NCI-H748 treated with DMSO at 0.1 percent for 48 hours (cell line): Measurements from ENCODE around the gene SUCLG1.

Experiments
- DNase-seq: peaks from one replicate; lab custom pipeline; 2025; lab: John Stamatoyannopoulos, UW

The SUCLG1 gene

DNA sequence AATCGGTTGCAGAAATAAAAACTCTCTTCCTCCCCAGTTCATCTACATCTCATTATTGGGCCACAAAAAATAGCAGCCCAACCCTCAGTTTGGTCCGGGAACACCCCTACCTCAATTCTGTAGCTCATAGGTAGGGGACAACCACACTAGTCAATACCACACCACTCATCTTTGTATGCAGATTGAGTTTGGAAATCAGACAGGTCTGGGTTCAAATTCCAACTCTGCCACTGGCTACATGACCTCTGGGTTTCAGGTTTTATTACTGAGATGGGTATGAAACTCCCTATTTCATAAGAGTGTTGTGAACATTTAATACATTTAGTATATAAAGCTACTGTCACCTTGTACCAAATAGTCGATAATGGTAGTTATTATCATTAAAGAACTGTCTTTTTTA, 2.2 kb upstream of the SUCLG1 start:
- no peak for DNase-seq

DNA sequence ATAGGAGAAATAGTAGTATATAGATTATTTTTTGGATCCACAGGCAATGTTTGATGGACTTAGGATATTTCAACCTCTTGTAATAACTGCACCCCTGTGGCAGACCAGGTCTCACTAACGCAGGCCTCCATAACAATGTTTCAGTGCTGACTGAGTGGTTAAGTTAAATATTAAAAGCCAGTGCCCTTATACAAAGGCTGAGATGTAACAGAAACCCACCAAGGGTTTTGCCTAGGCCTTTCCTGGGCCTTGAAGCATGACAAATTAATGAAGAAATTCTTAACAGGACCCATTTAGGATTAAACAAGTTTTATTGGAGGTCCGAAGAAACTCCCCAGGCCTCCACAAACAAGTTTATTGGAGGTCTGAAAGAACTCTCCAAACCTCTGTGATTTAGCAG, 1.6 kb upstream of the SUCLG1 start:
- no peak for DNase-seq

DNA sequence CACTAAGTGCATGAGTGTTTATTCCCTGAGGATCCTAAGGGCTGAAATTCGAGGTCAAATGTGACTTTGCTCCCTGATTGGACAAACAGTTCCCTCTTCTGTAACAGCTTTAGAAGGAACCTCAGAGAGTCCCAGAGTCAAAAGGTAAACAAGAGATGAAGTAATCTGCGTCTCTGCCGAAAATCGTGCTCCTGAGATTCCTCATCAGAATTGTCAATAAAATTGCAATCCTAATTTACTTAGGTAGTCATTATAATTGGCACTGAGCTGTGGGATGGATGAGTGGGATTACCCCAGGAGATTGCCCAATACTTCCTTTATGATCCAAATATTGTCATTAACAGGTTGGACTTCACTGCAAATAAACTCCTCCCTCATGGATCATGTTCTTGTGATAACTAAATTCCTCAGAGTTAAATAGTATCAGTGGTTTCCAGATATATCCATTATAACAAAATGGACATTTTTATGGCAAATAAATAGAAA, 907 bp upstream of the SUCLG1 start:
- DNase-seq: no peak

DNA sequence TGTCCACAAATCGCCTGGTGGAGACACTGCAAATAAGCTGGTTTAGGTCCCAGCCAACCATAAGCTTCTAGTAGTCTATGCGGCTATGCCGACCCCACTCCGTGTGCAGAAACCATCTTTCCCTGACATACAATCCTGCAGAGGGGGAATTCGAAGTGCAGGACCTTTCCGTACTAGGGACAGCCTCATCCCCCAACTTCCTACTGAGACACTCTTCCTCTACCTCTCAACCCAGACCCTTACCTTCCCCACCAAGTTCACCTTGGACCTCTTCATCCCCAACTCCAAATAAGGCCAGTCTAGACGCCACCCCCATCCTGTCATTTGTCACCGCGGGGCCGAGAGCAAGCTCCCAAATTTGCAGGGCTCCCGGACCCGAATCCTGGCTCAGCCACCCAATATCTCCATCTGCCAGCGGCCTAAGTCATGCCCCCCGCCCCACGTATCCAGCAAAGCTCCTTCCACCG, 496 bp downstream of the SUCLG1 start:
- DNase-seq: no peak

DNA sequence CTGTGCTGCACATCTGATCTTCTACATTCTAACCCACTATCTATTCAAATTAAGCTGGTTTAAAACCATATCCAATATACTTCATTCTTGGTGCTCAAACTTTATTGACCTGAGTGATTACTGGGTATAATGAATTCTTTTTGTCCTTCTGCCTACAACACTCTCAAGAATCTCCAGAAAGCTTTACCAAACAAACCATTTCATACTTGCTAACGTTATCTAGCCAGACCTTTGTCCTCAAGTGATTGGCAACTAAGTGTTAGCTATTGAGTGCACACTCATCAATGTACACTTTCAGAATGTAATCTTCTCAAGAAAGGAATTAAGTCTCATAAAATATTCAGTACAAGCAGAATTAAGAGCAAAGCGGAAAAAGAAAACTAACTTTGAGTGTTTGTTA, 1.4 kb downstream of the SUCLG1 start:
- DNase-seq: no peak

DNA sequence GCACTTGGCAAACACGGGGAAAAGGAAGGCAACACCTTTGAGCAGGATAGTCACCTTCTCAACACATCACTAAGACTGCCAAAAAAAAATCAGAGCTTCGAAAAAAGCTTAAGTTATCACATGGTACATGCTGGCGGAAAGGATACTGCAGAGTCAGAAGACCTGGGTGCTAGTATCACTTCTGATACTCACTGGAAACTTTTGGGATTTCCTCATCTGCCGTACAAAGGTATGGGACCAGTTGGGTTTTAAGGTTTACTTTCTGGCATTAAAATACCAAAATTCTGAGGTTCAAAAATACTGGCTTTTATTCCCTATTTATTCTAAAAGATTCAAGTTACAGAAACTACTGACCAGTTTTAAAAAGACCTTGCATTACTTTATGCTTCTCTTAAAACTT, 2.9 kb downstream of the SUCLG1 start:
- no peak for DNase-seq

DNA sequence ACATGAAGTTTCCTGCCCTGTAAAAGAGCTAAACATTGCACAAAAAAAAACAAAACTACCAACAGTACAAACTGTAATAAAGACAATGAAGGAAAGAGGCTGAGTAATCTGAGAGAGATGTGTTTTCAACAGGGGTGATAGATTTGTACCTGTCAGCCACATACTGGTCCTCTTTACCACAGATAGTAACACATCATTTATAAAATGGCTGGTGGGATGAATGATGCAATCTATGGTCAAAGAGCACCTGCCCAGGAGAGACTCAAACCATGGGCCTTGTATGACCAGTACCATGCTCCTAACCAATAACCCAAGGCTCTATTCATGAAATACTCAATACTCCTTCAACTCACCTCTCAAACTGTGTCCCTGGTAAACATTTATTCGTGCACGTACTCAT, 4.5 kb downstream of the SUCLG1 start:
- no peak for DNase-seq

DNA sequence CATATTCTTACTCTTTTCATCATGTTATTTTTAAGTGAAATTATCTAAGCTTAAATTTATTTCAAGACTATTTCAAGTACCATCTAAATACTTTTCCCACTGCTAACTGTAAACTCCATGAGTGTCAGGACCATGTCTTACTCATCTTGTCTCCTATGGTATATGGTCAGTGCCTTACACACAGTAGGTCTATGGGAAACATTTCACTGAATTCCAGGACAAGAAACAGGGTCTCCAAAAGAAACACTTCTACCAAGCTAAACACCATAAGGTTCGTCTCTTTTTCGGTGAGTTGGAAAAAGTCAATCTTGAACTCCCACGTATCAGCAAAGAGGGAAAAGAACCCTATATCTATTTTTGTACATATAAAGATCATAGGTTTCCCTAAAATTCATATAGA, 6.5 kb downstream of the SUCLG1 start:
- DNase-seq: no peak

DNA sequence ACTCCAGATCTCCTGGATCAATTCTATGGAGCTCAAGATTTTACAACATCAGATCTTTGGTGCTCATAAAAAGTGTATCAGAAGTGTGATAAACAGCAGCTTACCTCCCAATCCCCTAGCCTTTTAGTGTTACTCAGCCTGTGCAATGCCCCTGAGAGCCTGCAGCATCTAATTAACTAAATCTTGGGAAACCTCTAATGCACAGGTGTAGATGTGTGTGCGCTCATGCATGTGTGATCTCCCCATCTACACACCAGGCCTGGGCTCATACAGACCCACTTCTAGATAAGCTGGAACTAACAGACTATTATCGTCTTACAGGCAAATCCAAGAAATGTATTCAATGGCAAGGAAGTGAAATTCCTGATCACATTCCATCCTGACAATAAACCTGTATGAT, 7.5 kb downstream of the SUCLG1 start:
- DNase-seq: no peak

DNA sequence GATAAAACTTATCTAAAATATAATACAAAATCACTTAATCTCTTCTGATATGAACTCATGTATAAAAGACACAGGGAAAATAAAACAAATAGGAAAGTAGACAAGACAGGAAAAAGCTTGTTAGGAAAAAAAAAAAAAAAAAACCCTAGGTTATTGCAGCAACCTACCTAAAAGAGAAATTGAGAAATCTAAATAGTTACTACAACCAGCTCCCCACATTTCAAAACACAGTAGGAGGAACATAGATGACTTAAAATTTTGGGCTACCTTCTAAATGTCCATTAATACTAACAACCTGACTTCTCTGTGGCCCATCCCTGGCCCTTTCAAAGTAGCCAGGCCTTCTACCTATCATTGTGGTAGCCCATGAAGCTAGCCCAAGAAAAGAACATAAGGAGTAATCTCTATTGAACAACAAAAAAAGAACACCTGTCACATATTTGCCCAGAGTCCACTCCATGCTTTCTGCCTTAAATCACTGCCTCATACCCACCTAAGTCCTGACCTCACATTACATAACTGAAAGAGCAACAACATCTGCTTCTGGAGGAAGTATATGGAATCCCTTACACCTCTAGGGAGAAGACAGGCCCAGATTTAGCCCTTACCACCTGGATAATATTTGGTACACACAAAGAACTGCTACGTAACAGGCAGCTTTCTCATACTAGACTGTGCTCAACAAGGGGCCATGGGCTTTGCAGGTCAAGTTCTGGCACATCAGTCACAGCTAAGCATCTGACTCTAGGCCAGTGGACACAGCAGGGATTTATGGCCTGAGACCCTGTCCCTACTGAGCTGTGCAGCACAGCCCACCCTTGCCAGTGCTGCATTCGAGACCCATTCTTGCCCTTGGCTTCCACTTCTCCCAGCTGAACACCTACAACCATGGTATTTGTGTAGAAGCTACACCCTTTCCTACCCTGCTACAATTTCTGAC, 8.5 kb downstream of the SUCLG1 start:
- DNase-seq: no peak

DNA sequence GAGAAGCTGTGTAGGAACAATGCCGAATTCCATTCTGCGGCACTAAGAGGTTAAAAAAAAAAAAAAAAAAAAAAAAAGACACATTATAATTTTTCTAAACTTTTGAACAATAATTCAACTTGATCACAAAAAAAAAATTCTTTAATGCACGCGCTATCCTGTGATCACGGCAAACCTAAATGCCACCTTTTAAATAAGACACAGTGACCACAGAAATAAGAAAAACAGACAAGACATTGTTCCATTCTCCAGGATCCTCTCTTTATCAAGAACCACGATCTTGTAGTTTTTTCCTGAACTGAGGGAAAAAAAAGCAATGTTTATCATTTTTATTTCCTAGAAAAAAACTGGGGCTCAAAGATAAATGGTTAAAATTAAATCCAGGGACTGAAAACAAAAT, 9.4 kb downstream of the SUCLG1 start:
- DNase-seq: no peak

DNA sequence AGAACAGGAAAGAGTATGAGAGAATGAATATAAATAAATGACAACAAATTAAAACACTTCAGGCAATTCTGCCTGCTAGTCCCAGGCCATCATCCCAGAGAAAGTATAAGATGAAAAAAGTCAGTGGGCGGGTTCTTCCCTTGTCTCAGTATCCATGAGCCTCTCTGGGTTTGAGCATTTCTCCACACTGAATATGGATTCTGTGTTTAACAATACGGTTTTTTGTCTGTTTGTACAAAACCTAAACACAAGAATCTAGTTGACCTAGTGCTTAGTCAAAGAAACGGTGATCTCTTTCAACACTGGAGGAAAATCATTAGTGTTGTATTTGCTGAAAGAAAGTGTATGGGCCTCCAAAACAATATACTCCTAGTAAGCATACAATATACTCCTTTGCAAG, 10.0 kb downstream of the SUCLG1 start:
- DNase-seq: no peak

DNA sequence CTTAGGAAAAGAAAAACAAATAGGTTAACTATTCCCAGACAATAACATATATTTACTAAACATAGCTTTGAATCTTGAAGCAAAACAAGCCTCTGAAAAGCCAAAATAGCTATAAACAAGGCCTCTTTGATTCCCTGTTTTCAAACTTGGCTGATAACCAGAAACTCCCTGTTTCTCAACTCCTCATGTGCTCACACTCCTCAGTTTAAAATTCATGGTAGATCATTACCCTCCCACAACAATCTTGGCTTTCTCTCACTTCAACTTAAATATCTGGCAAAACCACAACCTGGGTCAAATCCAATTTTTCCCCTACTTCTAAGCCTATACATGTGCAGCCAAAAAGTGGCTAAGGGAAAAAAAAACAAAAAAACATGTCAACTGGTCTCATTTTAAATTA, 15.6 kb downstream of the SUCLG1 start:
- no peak for DNase-seq

DNA sequence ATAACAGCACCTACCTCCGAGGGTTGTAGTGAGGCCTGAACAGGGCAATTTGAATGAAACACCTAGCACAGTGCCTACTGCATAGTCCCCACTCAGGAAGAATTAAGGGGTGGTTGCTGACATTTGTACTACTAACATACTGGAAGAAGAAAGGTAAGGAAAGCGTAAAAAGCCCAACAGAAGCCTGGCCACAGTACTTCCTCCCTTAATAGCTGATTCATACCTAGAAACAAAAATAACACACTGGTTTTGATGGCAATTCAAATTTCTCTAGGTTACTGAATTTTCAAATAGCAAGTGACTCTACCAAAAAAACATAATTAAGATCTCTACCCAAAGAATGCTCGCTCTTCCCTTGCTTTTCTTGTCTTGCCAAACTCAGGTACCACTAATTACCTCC, 16.2 kb downstream of the SUCLG1 start:
- DNase-seq: no peak

DNA sequence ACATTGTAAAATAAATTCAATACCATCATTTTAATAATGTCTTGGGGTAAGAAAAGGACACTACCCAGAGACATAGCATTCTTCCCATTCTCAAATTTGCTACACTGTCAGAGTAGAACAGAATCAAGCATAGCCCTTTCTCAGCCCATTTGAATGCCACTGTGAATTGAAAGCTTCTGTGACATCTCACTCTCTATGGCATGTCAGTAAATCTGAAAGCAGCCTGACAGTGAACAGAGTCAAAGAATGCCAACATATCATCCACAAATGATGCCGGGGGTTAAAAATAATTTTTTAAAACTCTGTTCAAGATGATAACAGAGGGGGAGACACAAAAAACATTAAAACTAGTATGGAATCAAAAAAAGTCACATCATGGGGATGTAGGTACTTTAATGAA, 17.6 kb downstream of the SUCLG1 start:
- DNase-seq: no peak

DNA sequence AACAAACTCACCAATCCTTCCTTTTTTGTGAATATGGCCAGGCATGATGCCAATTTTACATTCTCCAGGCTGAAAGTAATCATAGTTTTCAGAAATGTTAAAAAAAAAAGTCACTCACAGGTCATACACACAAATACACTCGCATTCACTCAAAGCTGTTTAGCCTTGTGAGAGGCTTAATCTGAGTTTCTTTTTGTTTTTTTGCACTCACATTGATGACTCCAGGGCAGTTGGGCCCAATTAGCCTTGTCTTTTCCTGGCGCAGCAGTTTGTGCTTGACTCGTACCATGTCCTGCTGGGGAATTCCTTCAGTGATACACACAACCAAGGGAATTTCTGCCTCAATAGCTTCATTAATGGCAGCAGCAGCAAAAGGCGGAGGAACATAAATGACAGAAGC, 18.0 kb downstream of the SUCLG1 start:
- no peak for DNase-seq

DNA sequence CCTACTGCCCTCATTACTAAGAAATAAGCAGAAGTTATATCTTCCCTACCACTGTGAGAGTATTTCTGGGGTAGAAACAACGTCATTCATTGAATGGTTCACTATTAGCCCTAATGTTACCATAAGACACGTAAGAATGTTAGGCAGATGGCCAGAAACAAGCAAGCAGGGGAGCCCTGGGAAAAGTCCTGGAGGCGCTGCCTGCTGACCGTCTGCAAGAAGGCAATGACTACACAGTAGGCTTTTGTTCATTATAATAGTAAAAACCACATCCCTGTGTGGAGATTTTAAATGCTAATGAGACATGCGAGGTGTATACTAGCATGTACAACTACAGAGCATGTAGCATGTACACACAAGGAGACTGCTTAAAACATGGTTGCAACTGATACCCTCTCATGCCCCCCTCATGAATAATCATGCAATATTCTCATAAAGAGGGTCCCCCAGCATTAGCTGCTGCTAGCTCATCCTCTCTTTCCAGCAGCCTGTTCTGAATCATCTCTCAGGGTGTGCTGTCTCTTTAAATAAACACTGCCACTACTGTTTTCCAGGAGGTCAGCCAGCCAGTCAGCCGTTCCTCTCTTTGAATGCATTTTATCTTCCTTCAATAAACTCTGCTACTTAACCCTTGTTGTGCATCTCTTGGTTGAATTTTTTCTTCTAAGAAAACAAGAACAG, 23.6 kb downstream of the SUCLG1 start:
- DNase-seq: no peak

DNA sequence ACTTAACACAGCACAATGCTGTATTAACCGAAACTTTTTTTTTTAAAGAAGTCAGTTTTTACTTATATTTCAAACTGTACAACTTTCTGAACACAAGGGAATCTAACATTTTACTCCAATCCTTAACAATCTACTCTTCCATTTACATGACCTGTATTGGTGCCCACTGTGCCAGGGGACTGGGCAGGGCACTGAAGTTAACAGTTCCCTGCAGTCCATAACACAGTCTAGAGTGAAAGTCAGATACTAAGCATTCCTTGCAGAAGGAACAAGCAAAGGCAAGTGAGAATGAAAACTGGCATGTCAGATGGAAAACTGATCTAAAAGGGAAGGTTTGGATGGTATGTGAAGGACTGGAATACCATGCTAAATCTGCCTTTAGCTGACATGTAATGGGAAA, 29.8 kb downstream of the SUCLG1 start:
- no peak for DNase-seq

DNA sequence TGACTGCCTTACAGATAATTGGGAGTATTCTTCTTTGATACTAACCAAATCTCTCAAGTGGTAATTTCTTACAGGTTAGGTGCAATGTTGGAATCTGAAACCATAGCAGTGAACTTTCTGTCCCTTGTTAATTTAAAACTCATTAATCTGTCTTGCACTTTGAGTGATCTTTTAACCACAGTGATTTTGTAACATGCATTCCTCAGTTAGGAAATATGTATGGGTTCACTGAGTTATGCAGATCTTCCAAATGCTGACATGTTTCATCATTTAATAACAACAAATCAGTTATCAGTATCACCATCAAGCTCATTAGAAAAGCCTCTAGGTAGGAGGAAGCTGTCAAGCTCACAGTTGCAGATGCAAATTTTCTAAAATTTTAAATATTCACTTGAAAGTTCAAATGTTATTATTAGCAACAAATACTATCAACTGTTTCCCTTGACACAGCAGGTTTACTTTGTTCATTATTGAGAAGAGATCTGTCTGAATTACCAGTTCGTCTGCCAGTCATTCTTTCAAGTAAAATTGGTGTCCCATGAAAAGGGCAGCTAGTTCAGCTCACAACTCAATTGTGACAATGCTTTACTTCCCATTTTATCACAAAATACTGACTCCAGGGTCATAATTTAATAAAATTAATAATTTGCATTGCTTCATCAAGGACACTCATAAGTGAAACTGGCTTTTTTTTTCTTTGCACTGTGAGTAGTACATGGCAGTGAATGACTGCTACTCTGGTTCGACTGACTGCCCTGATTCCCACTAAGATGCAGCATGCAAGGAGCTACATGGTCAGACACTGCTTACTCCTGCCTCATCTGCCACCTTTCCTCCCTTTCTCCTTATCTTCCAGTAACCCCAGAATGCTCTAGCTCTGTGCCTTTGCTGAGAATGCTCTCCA, 31.6 kb downstream of the SUCLG1 start:
- DNase-seq: no peak

DNA sequence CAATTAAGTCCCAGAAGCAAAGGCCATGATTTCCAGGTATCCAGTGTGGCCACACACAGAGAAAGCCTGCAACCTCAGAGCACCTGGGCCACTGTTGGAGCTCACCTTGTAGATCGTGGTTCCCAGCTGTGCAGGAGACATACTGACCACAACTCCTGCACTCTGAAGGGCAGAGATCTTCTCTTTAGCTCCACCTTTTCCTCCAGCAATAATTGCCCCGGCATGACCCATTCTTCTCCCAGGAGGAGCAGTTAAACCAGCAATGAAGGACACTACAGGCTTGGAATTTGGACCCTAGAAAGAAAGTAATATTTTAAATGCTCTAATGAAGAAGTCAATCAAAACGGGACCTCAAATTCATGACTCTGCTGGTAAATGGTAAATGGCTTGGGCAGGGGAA, 33.8 kb downstream of the SUCLG1 start:
- DNase-seq: no peak

DNA sequence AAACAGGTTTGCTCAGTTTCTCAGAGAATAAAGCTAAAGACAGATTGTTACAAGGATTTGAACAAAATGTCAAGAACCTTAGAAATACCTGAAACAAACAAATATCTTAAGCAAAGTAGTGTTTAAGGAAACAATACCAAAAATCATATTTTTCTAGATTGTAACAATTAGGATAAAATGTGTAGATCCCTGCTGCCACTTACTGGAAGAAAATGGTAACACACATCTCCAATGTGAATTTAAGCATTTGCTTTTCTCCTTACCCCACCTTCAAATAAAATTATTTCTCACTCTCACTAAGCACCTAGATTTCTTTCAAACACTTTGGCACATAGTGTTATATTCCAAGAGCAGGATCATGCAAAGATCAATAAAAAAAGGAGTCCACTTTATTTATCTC, 34.9 kb downstream of the SUCLG1 start:
- DNase-seq: no peak

DNA sequence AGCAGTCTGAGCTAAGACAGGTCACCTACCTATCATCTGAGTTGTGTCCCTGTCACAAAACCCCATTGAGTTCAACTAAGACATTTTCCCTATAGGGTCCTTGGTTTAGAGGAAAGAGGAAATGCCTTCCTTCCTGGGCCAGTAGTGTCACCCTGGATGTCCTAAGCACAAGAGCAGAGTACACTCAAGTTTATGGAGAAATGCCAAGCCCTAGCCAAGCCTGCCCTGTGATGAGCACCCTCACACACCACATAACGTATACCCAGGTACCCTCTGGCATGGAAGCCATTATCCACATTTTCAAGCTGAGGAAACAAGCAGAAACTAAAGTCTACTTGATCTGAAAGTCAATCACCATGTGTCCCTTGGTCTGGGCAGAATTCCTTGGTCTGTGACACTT, 37.3 kb downstream of the SUCLG1 start:
- no peak for DNase-seq
